HG03103 (cell line): ENCODE results near the gene C1orf116.
"Not testable (repeated sequence)": the region's sequence is repeated elsewhere in the genome, so short reads cannot be mapped to it uniquely, and the experiment has no call there.

Experiments used
- ATAC-seq: cut with Tn5 transposase; IDR thresholded peaks from one replicate; pipeline ENCODE4 v1.9.1; 2021; ENCODE audit warnings: low read depth; ENCODE audit not compliant: unreplicated experiment

The C1orf116 gene

GRCh38 chr1:207060596-207060995, 28.0 kb upstream of the C1orf116 start:
- no peak for ATAC-seq

GRCh38 chr1:207059881-207060280, 27.3 kb upstream of the C1orf116 start:
- no peak for ATAC-seq

GRCh38 chr1:207058878-207059867, 26.6 kb upstream of the C1orf116 start:
- ATAC-seq: no peak

- no peak for ATAC-seq
Measured at GRCh38 chr1:207058252-207058651, 25.7 kb upstream of the C1orf116 start.

- no peak for ATAC-seq
Measured at GRCh38 chr1:207056673-207057072, 24.1 kb upstream of the C1orf116 start.

- ATAC-seq: no peak
Measured at GRCh38 chr1:207055386-207056001, 22.9 kb upstream of the C1orf116 start.

- no peak for ATAC-seq
Measured at GRCh38 chr1:207054491-207054890, 21.9 kb upstream of the C1orf116 start.

- peak; percentile 62 for ATAC-seq
Measured at GRCh38 chr1:207052911-207053769, 20.6 kb upstream of the C1orf116 start, which contains the start of gene PFKFB2. TSS of gene PFKFB2 (plus strand) at chr1:207053275. CDS start at chr1:207054718, 1,443 bp downstream.

- no peak for ATAC-seq
Measured at GRCh38 chr1:207051191-207051943, 18.8 kb upstream of the C1orf116 start, which contains the start of gene YOD1. TSS of gene YOD1 (minus strand) at chr1:207051208. CDS start at chr1:207051030, 178 bp downstream.

GRCh38 chr1:207050480-207051190, 18.1 kb upstream of the C1orf116 start:
- ATAC-seq: peak; percentile 51

- peak; percentile 31 for ATAC-seq
Measured at GRCh38 chr1:207049974-207050391, 17.4 kb upstream of the C1orf116 start.

GRCh38 chr1:207049514-207049913, 17.0 kb upstream of the C1orf116 start:
- ATAC-seq: no peak

GRCh38 chr1:207049054-207049453, 16.5 kb upstream of the C1orf116 start:
- no peak for ATAC-seq

- no peak for ATAC-seq
Measured at GRCh38 chr1:207048041-207048440, 15.5 kb upstream of the C1orf116 start.

- ATAC-seq: no peak
Measured at GRCh38 chr1:207047505-207047904, 14.9 kb upstream of the C1orf116 start.

GRCh38 chr1:207045453-207045852, 12.9 kb upstream of the C1orf116 start:
- no peak for ATAC-seq

GRCh38 chr1:207041397-207041796, 8.8 kb upstream of the C1orf116 start:
- ATAC-seq: not testable (repeated sequence)

- ATAC-seq: no peak
Measured at GRCh38 chr1:207040181-207040533, 7.6 kb upstream of the C1orf116 start.
